OCI-LY1 (cell line): ENCODE data around the gene PRTN3.

Experiments
- CTCF ChIP-seq: fragments of 200-600 bp; sonication (generic), shearing (Covaris generic); IDR thresholded peaks from 2 replicates; pipeline ENCODE4 v1.5.1; 2017; ENCODE audit warnings: mild to moderate bottlenecking, antibody characterized with exemption, low read length, moderate library complexity, mixed read lengths
- EZH2 ChIP-seq: fragments of 200-600 bp; sonication (generic), shearing (Covaris generic); IDR thresholded peaks from 2 replicates; pipeline ENCODE4 v1.8.0; 2017; ENCODE audit warnings: borderline replicate concordance, mixed run types, mild to moderate bottlenecking, antibody characterized with exemption, low read length, moderate library complexity, mixed read lengths

DNA sequence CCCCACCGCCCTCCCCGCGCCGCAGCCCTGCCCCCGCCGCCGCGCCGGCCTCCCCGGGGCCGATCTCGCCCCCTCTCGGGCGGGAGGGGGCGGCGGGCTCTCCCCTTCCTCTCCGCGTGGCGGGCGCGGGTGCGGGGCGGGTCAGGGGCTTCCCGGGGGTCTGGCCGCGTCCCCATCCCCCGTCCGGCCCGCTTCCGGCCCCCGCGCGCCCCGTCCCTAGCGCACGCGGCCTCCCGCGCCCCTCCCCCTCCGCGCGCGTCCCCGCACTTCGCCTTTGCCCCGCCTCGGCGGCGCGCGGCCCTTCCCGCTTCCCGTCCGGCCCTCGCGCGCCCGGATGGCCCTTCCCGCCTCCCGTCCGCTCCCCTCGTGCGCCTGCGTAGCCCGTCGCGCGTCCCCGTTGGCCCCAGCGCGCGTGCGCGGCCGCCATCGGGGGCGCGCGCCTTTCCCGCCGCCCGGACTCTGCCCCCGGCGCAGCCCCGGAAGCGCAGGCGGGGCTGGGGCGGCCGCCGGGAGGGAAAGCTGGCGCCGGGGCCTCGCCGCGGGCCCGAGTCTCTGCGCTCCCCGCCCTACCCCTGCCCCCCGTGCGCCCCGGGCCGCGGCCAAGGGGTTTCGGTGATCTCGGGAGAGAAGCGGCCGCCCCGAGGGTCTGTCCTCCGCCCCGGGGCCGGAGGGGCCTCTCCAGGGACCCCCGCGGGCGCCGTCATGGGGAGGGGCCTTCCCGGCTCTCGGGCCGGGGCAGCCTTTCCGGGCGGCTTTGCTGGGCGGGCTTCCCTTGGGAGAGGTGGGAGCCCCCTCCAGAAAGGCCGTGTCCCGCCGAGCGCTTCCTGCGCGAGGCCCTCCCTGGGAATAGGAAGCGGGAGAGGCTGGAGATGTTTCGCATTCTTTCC lies 43.0 kb upstream of the PRTN3 start:
- TF ChIP-seq CTCF (no peak), EZH2 (no peak)
